GM12878 (cell line): ENCODE results near the gene BAZ2A. TPM values are rescaled to one million over a fixed set of nuclear protein-coding genes. Genes with fewer than 3 reads are reported as not detected.
A peak's percentile ranks its signal among the peaks of the same experiment; 100 is the strongest.

ENCODE experiments used
- ATAC-seq: fragments of 200-7000 bp; cut with Tn5 transposase; 3 replicates; pipeline ENCODE4 v1.9.1; 2020; ENCODE audit warnings: mild to moderate bottlenecking, moderate library complexity
- Bru-seq: library from RNA; stranded (reverse); fragments of 400-500 nt; gene quantifications from one replicate; lab custom pipeline; 2021; lab: Mats Ljungman, UMichigan
- BruChase-seq, 2 experiments: library from RNA; stranded (reverse); fragments of 400-500 nt; gene quantifications; one replicate each; lab custom pipeline; 2021; lab: Mats Ljungman, UMichigan
- BruUV-seq: library from RNA; stranded (reverse); fragments of 400-500 nt; replicated peaks from 2 replicates; lab custom pipeline; 2021; lab: Mats Ljungman, UMichigan
- CTCF ChIA-PET: fragments of 300-600 bp; sonication (Branson Sonifier 250); formaldehyde crosslinking; extraction: SDS; loops from one replicate; lab custom pipeline; 2021; ENCODE audit warnings: inconsistent platforms; lab: Yijun Ruan, JAX
- POLR2A ChIA-PET: fragments of 350-600 bp; formaldehyde crosslinking; extraction: SDS; loops from one replicate; lab custom pipeline; 2021; ENCODE audit warnings: inconsistent platforms; lab: Charles Lee
- RAD21 ChIA-PET: fragments of 300-600 bp; sonication (Branson Sonifier 250); formaldehyde crosslinking; loops from one replicate; lab custom pipeline; 2023; ENCODE audit warnings: antibody characterized with exemption; ENCODE audit not compliant: unreplicated experiment; lab: Charles Lee
- SMC1A ChIA-PET: fragments of 300-600 bp; sonication (Branson Sonifier 250); formaldehyde crosslinking; loops from one replicate; lab custom pipeline; 2023; ENCODE audit not compliant: unreplicated experiment, uncharacterized antibody; lab: Charles Lee
- DNase-seq: peaks from one replicate; pipeline ENCODE4 v3.0.0-alpha.2; 2011; ENCODE audit warnings: low read depth, low spot score
- FAIRE-seq: peaks from 3 replicates; lab custom pipeline; 2011; peaks lifted over from hg19 to GRCh38; lab: Jason Lieb, UNC
- H2AFZ ChIP-seq: 2 replicates; pipeline ENCODE4 v1.6.0; 2011; ENCODE audit warnings: low read depth, low read length, control low read depth; ENCODE audit not compliant: control insufficient read depth
- H3K27ac ChIP-seq: 2 replicates; pipeline ENCODE4 v1.5.1; 2011; ENCODE audit warnings: control low read depth; ENCODE audit not compliant: control insufficient read depth, insufficient read depth
- H3K27me3 ChIP-seq, 2 experiments: replicated peaks in 1 of 2; 2 replicates each; pipeline versions ENCODE4 v1.6.0 to v1.6.1; 2011; ENCODE audit warnings: low read length in 1 of 2; ENCODE audit not compliant: control insufficient read depth in 2 of 2, insufficient read depth in 2 of 2
- H3K36me3 ChIP-seq, 2 experiments: 2 replicates each; pipeline ENCODE4 v1.5.1; 2011; ENCODE audit warnings: low read length in 1 of 2; ENCODE audit not compliant: control insufficient read depth in 2 of 2, insufficient read depth in 2 of 2
- H3K4me1 ChIP-seq: 2 replicates; pipeline ENCODE4 v1.6.1; 2011; ENCODE audit warnings: mild to moderate bottlenecking, low read length, moderate library complexity, mixed read lengths; ENCODE audit not compliant: control insufficient read depth, insufficient read depth
- H3K4me2 ChIP-seq: 2 replicates; pipeline ENCODE4 v1.6.0; 2011; ENCODE audit warnings: control low read depth; ENCODE audit not compliant: control insufficient read depth, insufficient read depth
- H3K4me3 ChIP-seq: fragments of 200-600 bp; sonication (generic); 2 replicates; pipeline ENCODE4 v1.5.1; 2016
- H3K79me2 ChIP-seq: 2 replicates; pipeline ENCODE4 v1.6.0; 2011; ENCODE audit warnings: low read length; ENCODE audit not compliant: control insufficient read depth, insufficient read depth
- H3K9ac ChIP-seq: 2 replicates; pipeline ENCODE4 v1.8.0; 2011; ENCODE audit warnings: low read length, control low read depth, mixed read lengths; ENCODE audit not compliant: control insufficient read depth, insufficient read depth
- H3K9me3 ChIP-seq: replicated peaks from 3 replicates; pipeline ENCODE4 v1.5.1; 2011; ENCODE audit warnings: mild to moderate bottlenecking, low read length; ENCODE audit not compliant: control insufficient read depth, insufficient read depth
- H4K20me1 ChIP-seq: 2 replicates; pipeline ENCODE4 v1.6.0; 2011; ENCODE audit not compliant: control insufficient read depth, insufficient read depth
- CHD1 ChIP-seq: IDR thresholded peaks from 2 replicates; pipeline ENCODE4 v1.6.1; 2012; ENCODE audit warnings: low read depth, low read length, improper control_type of control experiment
- EED ChIP-seq: sonication (generic); IDR thresholded peaks from 2 replicates; pipeline ENCODE4 v1.6.1; 2016; ENCODE audit warnings: antibody characterized with exemption, low read depth
- EZH2 ChIP-seq: IDR thresholded peaks from 2 replicates; pipeline ENCODE4 v1.6.1; 2012; ENCODE audit warnings: low read depth, mild to moderate bottlenecking, control low read depth, inconsistent platforms, low read length, borderline replicate concordance; ENCODE audit not compliant: control insufficient read depth
- FOXM1 ChIP-seq: IDR thresholded peaks from 2 replicates; pipeline ENCODE4 v1.6.1; 2012; ENCODE audit warnings: low read depth, mild to moderate bottlenecking, inconsistent platforms, low read length, moderate library complexity
- HDAC6 ChIP-seq: fragments of 200-600 bp; sonication (generic); IDR thresholded peaks from one replicate; pipeline ENCODE4 v1.8.0; 2017; ENCODE audit warnings: antibody characterized with exemption; ENCODE audit not compliant: unreplicated experiment
- LARP7 ChIP-seq: fragments of 450-650 bp; IDR thresholded peaks from 2 replicates; pipeline ENCODE4 v1.6.1; 2017; ENCODE audit warnings: mild to moderate bottlenecking
- MTA2 ChIP-seq: fragments of 450-650 bp; IDR thresholded peaks from 2 replicates; pipeline ENCODE4 v1.6.1; 2016; ENCODE audit warnings: low read depth, mild to moderate bottlenecking, moderate library complexity
- SIN3A ChIP-seq: IDR thresholded peaks from 2 replicates; pipeline ENCODE4 v1.6.1; 2012; ENCODE audit warnings: low read depth, low read length, improper control_type of control experiment
- SMC3 ChIP-seq: IDR thresholded peaks from 2 replicates; pipeline ENCODE4 v1.6.1; 2011; ENCODE audit warnings: low read length, improper control_type of control experiment, borderline replicate concordance
- SP1 ChIP-seq: IDR thresholded peaks from one replicate; pipeline ENCODE4 v1.6.1; 2011; ENCODE audit warnings: low read depth, low read length
- TCF3 ChIP-seq: IDR thresholded peaks from 2 replicates; pipeline ENCODE4 v1.6.1; 2012; ENCODE audit warnings: low read depth, mild to moderate bottlenecking, low read length, borderline replicate concordance; ENCODE audit not compliant: insufficient read depth
- WGBS: methylation state at CpG from one replicate; pipeline ENCODE4 v1.1.6; 2016; ENCODE audit warnings: low lambda C conversion rate; ENCODE audit not compliant: insufficient replicate concordance, insufficient coverage; ENCODE audit errors: missing lambda C conversion rate; 5-methylcytosine and 5-hydroxymethylcytosine counted together
- in situ Hi-C: fragments of 300-500 bp; cut with MboI; formaldehyde crosslinking; loops from 9 replicates; pipeline ENCODE4 v1.14.3; 2018; ENCODE audit warnings: mixed read lengths
- intact Hi-C: fragments of 100-400 bp; cut with micrococcal nuclease; formaldehyde crosslinking; loops from one replicate; pipeline ENCODE4 v1.14.2; 2022; ENCODE audit not compliant: unreplicated experiment
- long read RNA-seq, 2 experiments: library from polyadenylated mRNA; unstranded; transcript quantifications; one replicate each; pipeline ENCODE4 v2.0.0, GENCODE V29; 2019 to 2020
- polyA minus RNA-seq, 3 experiments: library from RNA; depleted of rRNA, polyadenylated mRNA; stranded (reverse); fragments of >200 nt; gene quantifications; 2 replicates each; pipeline ENCODE4 v1.2.3, GENCODE V29; 2011
- polyA plus RNA-seq, 11 experiments: library from polyadenylated mRNA; depleted of rRNA in 4 of 11; unstranded in 6 of 11; stranded (reverse) in 5 of 11; fragments of >200 nt; fragmentation: Nextera tagmentation in 4 of 11; fragmentation: Illumina TruSeq in 1 of 11; extraction: Ambion mirVana in 4 of 11; extraction: Trizol in 1 of 11; gene quantifications; 1 replicate in 1 of 11; 2 replicates in 10 of 11; pipeline versions ENCODE4 v1.2.1 to v1.2.3, GENCODE V29; 2011 to 2016; ENCODE audit warnings: inconsistent platforms in 2 of 11, missing spikeins in 2 of 11, low read depth in 1 of 11
- total RNA-seq, 4 experiments: library from RNA; depleted of rRNA in 3 of 4; stranded (reverse); fragments of >200 nt in 3 of 4; fragmentation: Illumina TruSeq in 1 of 4; extraction: Trizol in 1 of 4; gene quantifications; 2 replicates each; pipeline versions ENCODE4 v1.2.1 to v1.2.3, GENCODE V29; 2013 to 2021
- TF ChIP-seq, protein P1 (sequence below): fragments of 150-350 bp; IDR thresholded peaks from 2 replicates; pipeline ENCODE4 v1.6.1; 2016; ENCODE audit warnings: low read depth, low read length
- TF ChIP-seq, protein P2 (sequence below): fragments of 450-650 bp; IDR thresholded peaks from 2 replicates; pipeline ENCODE4 v1.6.1; 2018; ENCODE audit warnings: mild to moderate bottlenecking, low read depth, moderate library complexity; ENCODE audit not compliant: partially characterized antibody

The BAZ2A gene
- total RNA-seq (2013; cell fraction: nucleolus; rRNA removed): 246 and 249 TPM in 2 replicates
- total RNA-seq (2014; rRNA removed): 27.4 and 29.5 TPM in 2 replicates
- total RNA-seq (2014; rRNA removed; fragmentation: Illumina TruSeq; extraction: Trizol): 15.0 and 15.8 TPM in 2 replicates
- total RNA-seq (2021): 70.1 and 74.9 TPM in 2 replicates
- 30.7 TPM for polyA plus RNA-seq (2011; ENCODE audit: low read depth)
- 44.5 and 90.2 TPM in 2 replicates for polyA plus RNA-seq (2011; rRNA removed)
- polyA plus RNA-seq (2011; cell fraction: cytosol; rRNA removed): 74.3 and 88.6 TPM in 2 replicates
- 233 and 251 TPM in 2 replicates for polyA plus RNA-seq (2011; cell fraction: nucleus; rRNA removed)
- 38.4 and 51.5 TPM in 2 replicates for polyA plus RNA-seq (2012)
- polyA plus RNA-seq (2014; fragmentation: Illumina TruSeq; extraction: Trizol): 69.6 and 93.4 TPM in 2 replicates
- polyA plus RNA-seq (2014; fragmentation: Nextera tagmentation; extraction: Ambion mirVana): 10 to 100 TPM in 1 of 2 experiments, 1 to 10 TPM in 1; 4.8 to 14.6 TPM
- polyA plus RNA-seq (2014; rRNA removed): 49.4 and 55.9 TPM in 2 replicates
- 10 to 100 TPM; 23.0 to 30.4 TPM for polyA plus RNA-seq (2016; fragmentation: Nextera tagmentation; extraction: Ambion mirVana)
- 124 and 142 TPM in 2 replicates for polyA minus RNA-seq (2011; rRNA and poly(A)+ RNA removed)
- polyA minus RNA-seq (2011; cell fraction: cytosol; rRNA and poly(A)+ RNA removed): 34.3 and 34.4 TPM in 2 replicates
- polyA minus RNA-seq (2011; cell fraction: nucleus; rRNA and poly(A)+ RNA removed): 82.6 and 129 TPM in 2 replicates
- Bru-seq, nascent RNA: percentile 92 among the genes with signal in this experiment
- percentile 97 among the genes with signal in this experiment for BruChase-seq, experiment 1, labeled RNA remaining after a 6-hour chase
- BruChase-seq, experiment 2, labeled RNA remaining after a 2-hour chase: percentile 97 among the genes with signal in this experiment
- long read RNA-seq, experiment 1, partial matches to known transcripts: 4 of 4 reads
- long read RNA-seq, experiment 1, other reads (novel, unspliced or antisense): 0 of 4 reads
- long read RNA-seq, experiment 2, partial matches to known transcripts: 15 of 25 reads
- long read RNA-seq, experiment 2, other reads (novel, unspliced or antisense): 10 of 25 reads

DNA sequence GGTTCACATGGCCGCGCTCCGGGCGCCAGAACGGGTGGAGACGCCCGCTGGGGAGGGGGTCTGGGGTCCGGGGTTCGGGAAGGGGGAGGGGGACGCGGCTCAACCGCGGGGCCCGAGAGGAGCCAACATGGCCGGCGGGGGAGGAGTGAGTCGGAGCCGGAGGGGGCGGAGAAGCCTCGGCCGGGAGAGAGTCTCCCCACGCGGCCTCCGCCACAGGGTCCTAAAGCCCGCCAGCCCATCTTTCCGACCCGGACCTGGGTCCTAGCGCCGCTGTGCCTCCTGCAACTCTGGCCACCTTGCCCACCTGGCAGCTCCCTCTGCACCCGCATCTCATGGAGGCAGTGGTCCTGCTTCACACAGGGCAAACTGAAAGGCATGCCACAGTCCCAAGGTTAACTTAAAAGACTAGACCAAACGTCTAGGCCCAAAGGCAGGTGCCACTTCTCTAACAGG, at the start of gene BAZ2A:
Gene BAZ2A, minus strand, starts transcription at position 147 of the 453 bp plus-strand sequence. CDS start 12,796 bp downstream, outside the sequence.
- BruUV-seq: no TSS peak
- in situ Hi-C loops: loop anchor here (10.0 kb wide), 1 partner anchor 455 kb away; the partner anchor contains the start of gene NAB2
- Histone ChIP-seq H3K4me2 (peak within 1 kb of the TSS; percentile 82), H3K9ac (peak within 1 kb of the TSS; percentile 98), H3K27ac (peak within 1 kb of the TSS; percentile 90), H3K79me2 (peaks cover 91% of the 10 kb centered on the region), H3K27me3 (no peaks in the 10 kb centered on the region), H3K4me3 (peak within 1 kb of the TSS; percentile 100), H4K20me1 (no peaks in the 10 kb centered on the region), H3K9me3 (no peaks in the 10 kb centered on the region), H2AFZ (peak within 1 kb of the TSS; percentile 50), H3K36me3 (peaks cover 0 to 7% of the 10 kb centered on the region in 2 experiments; a peak in 2 of 4 replicates), H3K4me1 (peaks cover 47% of the 10 kb centered on the region)
- ChIA-PET SMC1A (interaction anchor here (1.9 to 2.1 kb wide), 2 partner anchors 15 to 54 kb away, joined by 7 to 12 read pairs; partner anchors contain the start of gene ATP5F1B), RAD21 (interaction anchor here (0.5 to 10.0 kb wide), 6 partner anchors 16 to 481 kb away, joined by 3 to 176 read pairs (median 4); partner anchors contain the start of genes ATP5F1B, PTGES3, STAT2 and STAT6), POLR2A (interaction anchor here (0.6 to 3.0 kb wide), 9 partner anchors 13 to 481 kb away, joined by 3 to 29 read pairs (median 4); partner anchors contain the start of genes NEMP1, PTGES3, RBMS2 and STAT6), CTCF (interaction anchor here (0.6 kb wide), 1 partner anchor 31 kb away, joined by 3 read pairs; no protein-coding TSS in a partner anchor)
- DNase-seq: no peak
- FAIRE-seq: no peak
- intact Hi-C loops: no loop called here
- 3% methylated on average over 10 of the region's 31 CpGs for WGBS
- peak; percentile 79 for ATAC-seq
- TF ChIP-seq LARP7 (peak; percentile 94), EZH2 (no peak), SP1 (peak; percentile 98), TCF3 (peak; percentile 71), SMC3 (peak; percentile 12; the same call in 1 of the 2 replicates), SIN3A (peak; percentile 92), FOXM1 (no peak), HDAC6 (no peak), EED (peak; percentile 71), CHD1 (no peak), MTA2 (peak; percentile 37; the same call in 1 of the 2 replicates)
- TF ChIP-seq, protein P1, sequence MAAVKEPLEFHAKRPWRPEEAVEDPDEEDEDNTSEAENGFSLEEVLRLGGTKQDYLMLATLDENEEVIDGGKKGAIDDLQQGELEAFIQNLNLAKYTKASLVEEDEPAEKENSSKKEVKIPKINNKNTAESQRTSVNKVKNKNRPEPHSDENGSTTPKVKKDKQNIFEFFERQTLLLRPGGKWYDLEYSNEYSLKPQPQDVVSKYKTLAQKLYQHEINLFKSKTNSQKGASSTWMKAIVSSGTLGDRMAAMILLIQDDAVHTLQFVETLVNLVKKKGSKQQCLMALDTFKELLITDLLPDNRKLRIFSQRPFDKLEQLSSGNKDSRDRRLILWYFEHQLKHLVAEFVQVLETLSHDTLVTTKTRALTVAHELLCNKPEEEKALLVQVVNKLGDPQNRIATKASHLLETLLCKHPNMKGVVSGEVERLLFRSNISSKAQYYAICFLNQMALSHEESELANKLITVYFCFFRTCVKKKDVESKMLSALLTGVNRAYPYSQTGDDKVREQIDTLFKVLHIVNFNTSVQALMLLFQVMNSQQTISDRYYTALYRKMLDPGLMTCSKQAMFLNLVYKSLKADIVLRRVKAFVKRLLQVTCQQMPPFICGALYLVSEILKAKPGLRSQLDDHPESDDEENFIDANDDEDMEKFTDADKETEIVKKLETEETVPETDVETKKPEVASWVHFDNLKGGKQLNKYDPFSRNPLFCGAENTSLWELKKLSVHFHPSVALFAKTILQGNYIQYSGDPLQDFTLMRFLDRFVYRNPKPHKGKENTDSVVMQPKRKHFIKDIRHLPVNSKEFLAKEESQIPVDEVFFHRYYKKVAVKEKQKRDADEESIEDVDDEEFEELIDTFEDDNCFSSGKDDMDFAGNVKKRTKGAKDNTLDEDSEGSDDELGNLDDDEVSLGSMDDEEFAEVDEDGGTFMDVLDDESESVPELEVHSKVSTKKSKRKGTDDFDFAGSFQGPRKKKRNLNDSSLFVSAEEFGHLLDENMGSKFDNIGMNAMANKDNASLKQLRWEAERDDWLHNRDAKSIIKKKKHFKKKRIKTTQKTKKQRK: no peak
- TF ChIP-seq, protein P2, sequence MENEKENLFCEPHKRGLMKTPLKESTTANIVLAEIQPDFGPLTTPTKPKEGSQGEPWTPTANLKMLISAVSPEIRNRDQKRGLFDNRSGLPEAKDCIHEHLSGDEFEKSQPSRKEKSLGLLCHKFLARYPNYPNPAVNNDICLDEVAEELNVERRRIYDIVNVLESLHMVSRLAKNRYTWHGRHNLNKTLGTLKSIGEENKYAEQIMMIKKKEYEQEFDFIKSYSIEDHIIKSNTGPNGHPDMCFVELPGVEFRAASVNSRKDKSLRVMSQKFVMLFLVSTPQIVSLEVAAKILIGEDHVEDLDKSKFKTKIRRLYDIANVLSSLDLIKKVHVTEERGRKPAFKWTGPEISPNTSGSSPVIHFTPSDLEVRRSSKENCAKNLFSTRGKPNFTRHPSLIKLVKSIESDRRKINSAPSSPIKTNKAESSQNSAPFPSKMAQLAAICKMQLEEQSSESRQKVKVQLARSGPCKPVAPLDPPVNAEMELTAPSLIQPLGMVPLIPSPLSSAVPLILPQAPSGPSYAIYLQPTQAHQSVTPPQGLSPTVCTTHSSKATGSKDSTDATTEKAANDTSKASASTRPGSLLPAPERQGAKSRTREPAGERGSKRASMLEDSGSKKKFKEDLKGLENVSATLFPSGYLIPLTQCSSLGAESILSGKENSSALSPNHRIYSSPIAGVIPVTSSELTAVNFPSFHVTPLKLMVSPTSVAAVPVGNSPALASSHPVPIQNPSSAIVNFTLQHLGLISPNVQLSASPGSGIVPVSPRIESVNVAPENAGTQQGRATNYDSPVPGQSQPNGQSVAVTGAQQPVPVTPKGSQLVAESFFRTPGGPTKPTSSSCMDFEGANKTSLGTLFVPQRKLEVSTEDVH: no peak
